Inflammatory macrophage (primary cell): Measurements from ENCODE around the gene ZNF316.

ENCODE experiments used
- DNase-seq, 2 donors: peaks; one replicate each; pipeline ENCODE4 v3.0.0-alpha.2; 2020 to 2022

ZNF316 gene

GRCh38 chr7:6621195-6622133 is 15.7 kb upstream of the ZNF316 start:
- peak; percentile 48 to 60 for DNase-seq

- DNase-seq, result no peak
Observed at GRCh38 chr7:6622134-6622710, 14.9 kb upstream of the ZNF316 start.

DNA sequence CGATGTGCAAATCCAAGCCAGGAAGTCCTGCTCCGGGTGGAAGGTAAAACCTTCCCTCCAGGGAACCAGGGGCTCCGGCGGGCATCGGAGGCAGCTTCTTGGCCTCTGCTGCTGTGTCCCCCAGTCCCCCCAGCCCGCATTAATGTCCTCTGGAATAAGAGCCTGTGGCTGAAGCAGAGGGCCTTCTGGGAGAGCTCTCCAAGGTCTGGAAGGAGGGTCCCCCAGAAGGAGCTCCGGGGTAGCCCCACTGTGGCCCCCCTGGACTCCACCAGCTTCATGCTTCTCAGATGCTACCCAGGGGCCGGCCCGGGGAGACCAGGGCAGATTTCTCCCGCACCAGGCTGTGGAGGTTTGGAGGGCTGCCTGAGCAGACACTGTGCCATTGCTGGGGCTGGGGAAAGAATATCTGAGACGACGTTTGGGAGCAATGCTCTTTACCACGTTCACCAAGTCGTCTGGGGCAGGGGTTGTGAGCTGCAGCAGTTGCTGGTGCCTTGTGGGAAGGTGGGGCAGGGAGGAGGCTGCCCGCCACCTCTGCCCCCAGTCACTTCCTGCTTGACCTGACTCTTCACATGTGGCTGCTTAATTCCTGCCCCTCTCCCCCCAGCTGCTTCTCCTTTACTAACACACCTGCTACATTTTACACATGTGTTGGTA is 13.4 kb upstream of the ZNF316 start:
- DNase-seq, result no peak

- no peak for DNase-seq
Observed at GRCh38 chr7:6624246-6624611, 12.9 kb upstream of the ZNF316 start.

GRCh38 chr7:6628045-6628444 is 9.1 kb upstream of the ZNF316 start:
- DNase-seq, result no peak

GRCh38 chr7:6630007-6630849 is 6.9 kb upstream of the ZNF316 start:
- no peak for DNase-seq

GRCh38 chr7:6631605-6632004 is 5.5 kb upstream of the ZNF316 start:
- DNase-seq, result no peak

DNA sequence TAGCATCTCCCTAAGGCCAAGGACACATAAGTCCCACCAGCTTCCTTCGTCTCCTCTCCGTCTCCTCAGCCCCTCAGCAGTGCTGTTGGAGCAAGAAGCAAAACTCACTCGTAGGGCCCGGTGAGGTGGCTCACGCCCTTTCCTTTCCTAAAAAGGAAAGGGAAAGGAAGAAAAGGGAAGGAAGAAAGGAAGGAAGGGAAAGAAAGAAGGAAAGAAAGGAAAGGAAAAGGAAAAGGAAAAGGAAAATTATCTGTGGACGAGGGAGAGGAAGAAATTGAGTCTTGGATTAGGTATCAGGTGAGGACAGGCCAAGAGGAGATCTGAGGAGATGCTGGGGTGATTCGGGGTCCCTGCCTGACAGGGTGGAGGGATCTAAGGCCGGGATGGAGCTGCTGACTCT is 3.1 kb upstream of the ZNF316 start:
- DNase-seq, result no peak

DNA sequence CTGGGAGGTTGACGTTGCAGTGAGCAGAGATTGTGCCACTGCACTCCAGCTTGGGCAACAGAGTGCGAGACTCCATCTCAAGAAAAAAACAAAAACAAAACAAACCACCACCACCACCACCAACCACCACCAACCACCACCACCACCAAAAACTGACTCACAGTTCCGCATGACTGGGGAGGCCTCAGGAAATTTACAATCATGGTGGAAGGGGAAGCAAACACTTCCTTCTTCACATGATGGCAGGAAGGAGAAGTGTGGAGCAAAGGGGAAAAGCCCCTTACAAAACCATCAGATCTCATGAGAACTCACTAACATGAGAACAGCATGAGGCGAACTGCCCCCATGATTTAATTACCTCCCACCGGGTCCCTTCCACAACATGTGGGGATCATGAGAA is 2.1 kb upstream of the ZNF316 start:
- DNase-seq, result peak; percentile 93 to 94

DNA sequence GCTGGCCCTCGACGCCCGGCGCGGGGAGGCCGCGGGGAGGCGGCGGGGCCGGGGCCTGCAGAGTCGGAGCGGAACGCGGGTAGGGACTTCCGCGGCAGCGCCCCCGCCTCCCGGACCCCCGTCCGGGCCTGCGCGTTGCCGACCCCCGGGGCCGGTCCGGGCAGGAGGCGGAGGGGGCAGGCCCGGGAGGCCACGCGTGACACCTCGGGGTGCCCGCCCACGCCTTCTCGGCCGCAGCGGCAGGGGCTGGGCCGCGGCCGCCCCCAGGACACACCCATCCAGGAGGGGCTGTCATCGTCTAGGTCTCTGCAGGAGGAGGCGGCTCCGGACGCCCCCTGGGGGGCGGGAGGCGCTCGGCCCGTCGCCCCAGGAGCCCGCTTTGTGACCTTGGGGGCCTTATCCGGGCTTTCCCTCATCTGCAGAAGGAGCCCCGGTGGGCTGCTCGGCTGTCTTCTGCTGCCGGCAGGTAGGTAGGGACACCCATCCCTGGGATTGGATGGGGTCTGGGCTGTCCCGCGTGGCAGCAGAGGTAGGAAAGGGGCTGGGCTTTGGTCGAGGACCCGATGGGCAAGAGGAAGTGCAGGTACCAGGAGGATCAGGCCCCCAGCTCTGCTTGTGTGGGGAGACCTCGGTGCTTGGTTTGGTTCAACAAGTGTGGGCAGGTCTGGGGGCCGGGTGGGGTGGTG is 569 bp downstream of the ZNF316 start:
- DNase-seq, result peak; percentile 56 to 79

DNA sequence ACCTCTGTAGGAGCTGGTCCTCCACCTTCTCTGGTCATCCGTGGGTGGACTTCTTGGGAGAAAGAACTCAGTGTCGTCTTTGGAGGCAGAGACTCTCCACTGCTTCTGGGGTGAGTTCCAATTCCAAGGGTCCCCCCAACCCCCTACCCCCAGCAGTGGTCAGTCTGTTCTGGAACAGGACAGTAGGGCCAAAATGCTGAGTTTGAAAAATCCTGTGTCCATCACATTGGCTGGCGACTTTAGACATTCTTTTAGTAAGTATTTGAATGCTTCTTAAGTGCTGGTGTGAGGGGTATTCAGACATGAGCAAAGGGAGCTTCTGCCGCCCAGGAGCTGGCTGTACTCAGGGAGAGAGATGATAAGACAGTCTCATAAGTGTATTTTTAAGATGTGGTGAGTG is 1.9 kb downstream of the ZNF316 start:
- DNase-seq, result no peak

- no peak for DNase-seq
Observed at GRCh38 chr7:6639627-6640026, 2.5 kb downstream of the ZNF316 start.

DNA sequence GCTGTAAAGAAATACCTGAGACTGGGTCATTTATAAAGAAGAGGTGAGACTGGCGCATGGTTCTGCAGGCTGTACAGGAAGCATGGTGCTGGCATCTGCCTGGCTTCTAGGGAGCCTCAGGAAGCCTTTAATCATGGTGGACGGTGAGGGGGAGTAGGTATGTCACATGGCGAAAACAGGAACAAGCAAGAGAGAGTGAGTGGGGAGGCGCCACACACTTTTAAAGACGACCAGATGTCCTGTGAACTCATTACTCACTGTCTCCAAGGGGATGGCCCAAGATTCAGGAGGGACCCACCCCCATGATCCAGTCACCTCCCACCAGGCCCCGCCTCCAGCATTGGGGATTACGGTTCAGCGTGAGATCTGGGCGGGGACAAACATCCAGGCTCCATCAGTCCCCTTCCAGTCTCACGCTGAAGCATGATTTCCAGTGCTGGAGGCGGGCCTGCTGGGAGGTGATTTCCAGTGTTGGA is 3.2 kb downstream of the ZNF316 start:
- peak; percentile 57 to 75 for DNase-seq

- no peak for DNase-seq
Observed at GRCh38 chr7:6641305-6642035, 4.4 kb downstream of the ZNF316 start.

DNA sequence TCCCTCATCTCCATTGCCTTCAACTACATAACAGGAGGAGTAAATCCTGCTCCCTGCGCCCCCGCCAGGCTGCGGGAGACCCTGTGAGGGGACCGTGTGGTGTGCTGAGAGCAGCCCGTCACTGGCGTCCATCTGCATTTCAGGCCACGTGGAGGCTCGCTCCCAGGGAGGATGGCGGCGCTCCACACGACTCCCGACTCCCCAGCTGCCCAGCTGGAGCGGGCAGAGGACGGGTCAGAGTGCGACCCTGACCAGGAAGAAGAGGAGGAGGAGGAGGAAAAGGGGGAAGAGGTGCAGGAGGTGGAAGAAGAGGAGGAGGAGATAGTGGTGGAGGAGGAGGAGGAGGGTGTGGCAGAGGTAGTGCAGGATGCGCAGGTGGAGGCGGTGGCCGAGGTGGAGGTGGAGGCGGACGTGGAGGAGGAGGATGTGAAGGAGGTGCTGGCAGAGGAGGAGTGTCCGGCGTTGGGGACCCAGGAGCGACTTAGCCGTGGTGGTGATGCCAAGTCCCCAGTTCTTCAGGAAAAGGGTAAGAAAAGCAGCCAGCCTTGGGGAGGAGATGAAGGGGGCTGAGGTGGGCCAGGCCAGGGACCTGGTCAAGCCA is 5.2 kb downstream of the ZNF316 start:
- no peak for DNase-seq

- no peak for DNase-seq
Observed at GRCh38 chr7:6642861-6643640, 5.9 kb downstream of the ZNF316 start.

- DNase-seq, result no peak
Observed at GRCh38 chr7:6643915-6644625, 7.0 kb downstream of the ZNF316 start.

DNA sequence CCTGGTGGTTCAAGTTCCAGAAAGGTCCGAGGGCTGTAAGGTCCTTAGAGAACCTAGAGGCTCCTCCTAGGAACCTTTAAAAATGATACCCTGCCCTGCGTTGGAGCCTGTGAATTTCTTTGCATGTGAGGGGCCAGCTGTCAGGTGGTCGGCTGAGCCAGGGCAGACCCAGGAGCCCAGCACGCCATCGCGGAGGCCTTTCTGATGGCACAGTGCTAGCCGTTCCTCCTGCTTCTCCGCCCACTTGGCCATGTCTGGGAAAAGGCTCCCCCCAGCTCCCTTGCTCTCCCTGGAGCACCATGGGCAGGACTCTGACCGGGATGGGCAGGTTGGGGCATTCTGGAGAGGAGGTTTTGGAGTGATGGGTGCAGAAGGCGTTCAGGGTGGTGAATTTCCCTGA is 7.6 kb downstream of the ZNF316 start:
- DNase-seq, result no peak

- DNase-seq, result no peak
Observed at GRCh38 chr7:6646465-6646864, 9.3 kb downstream of the ZNF316 start.
